ENCODE measurements around the gene PRMT9.

GRCh38 chr4:147635348-147635747, 48.6 kb downstream of the PRMT9 start:
- TF ChIP-seq YY1 (IDR thresholded peaks at IDR 0.05; ENCODE audit: insufficient read depth, insufficient read length) (no peak), ZNF274 (IDR thresholded peaks at IDR 0.05; ENCODE audit: low read depth, low read length) (no peak)
